Urothelium cell line (cell line): ENCODE results near the gene PELI2.

Source experiments
- DNase-seq: peaks from one replicate; pipeline ENCODE4 v3.0.0; 2011; ENCODE audit warnings: low spot score, mixed read lengths
- FAIRE-seq: peaks from 2 replicates; lab custom pipeline; 2011; peaks lifted over from hg19 to GRCh38; lab: Jason Lieb, UNC

PELI2 gene

DNA sequence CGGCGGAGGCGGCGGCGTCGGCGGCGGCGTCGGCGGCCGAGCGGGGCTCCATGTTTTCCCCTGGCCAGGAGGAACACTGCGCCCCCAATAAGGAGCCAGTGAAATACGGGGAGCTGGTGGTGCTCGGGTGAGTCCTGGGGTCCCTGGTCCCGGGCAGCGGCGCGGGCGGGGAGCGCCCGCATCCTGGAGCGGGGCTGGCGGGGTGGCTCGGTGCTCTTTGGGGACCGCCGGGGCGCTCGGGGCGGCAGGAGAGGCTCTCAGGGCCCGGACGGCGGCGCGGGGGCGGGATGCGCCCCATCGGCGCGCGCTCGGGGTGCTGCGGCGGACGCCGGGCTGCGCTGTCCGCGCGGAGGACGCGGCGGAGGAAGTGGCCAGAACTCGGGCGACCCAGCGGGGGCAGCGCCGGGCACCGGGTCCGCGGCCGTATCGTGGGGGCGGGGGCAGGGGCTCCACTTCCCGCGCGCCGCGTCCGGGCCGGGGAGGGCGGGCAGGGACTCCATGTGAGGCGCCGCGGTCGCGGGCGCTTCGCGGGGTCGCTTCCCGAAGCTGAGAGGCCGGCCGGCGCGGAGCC is 485 bp downstream of the PELI2 start:
- no peak for FAIRE-seq
- DNase-seq = peak; percentile 42

GRCh38 chr14:56119201-56119981 is 1.2 kb downstream of the PELI2 start:
- FAIRE-seq = peak; percentile 61
- peak; percentile 65 for DNase-seq

GRCh38 chr14:56120091-56120691 is 2.0 kb downstream of the PELI2 start:
- DNase-seq (no peak), FAIRE-seq (peak; percentile 46)

DNA sequence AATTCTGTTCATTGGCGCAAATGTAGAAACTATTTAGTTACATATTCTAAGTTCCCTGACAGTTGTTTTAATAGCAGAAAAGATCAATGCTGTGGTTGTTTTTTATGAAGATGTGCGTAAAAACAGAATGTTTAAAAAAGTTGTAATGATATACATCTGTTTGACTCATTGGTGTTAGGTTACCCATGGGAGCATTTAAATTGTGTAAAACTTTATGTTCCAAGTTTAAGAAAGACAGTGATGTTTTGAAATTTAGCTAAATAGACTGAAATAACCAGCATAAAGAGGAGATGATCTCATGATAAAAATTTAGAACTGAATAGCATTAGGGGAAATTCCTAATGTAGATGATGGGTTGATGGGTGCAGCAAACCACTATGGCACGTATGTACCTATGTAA is 3.6 kb downstream of the PELI2 start:
- DNase-seq (no peak), FAIRE-seq (no peak)

- DNase-seq (no peak), FAIRE-seq (no peak)
These were observed 4.1 kb downstream of the PELI2 start for GRCh38 chr14:56122301-56122700.

- DNase-seq (no peak), FAIRE-seq (no peak)
These were observed 6.1 kb downstream of the PELI2 start for GRCh38 chr14:56124327-56124726.

DNA sequence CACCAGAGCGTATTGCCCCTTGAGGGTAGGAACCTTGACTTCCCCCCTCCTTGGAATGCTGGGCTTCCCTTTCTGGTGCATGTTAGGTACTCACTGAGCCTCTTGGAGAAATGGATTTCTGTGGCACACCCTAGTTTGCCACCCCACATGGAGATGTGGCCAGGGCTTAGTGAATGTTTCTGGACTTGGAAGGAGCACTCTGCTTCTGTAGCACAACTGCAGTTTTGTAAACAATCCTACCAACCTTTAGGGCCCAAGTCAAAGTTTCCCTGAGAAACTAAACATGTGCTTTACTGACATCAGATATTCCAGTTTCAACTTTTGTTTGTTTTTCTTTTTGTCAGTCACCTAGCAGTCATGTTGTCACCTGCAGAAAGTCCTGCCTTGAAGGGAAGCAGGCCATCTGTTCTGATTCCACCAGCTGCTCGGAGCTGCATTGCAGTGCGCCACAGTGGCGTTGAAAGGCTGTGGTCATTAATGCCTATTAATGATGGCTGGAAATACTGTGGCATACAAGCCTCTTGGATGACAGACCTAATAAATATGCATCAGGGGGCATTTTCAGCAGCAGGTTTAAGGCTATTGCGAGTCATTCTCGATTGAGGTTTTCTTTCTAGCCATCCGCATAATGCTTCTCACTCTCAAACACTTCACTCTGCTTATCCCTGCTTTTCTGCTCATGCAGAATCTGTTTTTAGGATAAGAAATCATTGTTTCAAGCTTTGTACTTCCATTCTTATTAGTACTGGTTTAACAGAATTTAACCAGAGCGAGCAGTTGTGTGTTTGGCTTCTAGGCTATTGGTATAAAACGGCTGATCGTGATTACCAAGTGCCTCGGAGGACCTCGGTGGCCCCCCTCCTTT is 7.8 kb downstream of the PELI2 start:
- peak; percentile 59 for FAIRE-seq
- DNase-seq = no peak

- FAIRE-seq = no peak
- no peak for DNase-seq
These were observed 8.4 kb downstream of the PELI2 start for GRCh38 chr14:56126637-56126913.

GRCh38 chr14:56127156-56127555 is 8.9 kb downstream of the PELI2 start:
- DNase-seq (no peak), FAIRE-seq (no peak)

DNA sequence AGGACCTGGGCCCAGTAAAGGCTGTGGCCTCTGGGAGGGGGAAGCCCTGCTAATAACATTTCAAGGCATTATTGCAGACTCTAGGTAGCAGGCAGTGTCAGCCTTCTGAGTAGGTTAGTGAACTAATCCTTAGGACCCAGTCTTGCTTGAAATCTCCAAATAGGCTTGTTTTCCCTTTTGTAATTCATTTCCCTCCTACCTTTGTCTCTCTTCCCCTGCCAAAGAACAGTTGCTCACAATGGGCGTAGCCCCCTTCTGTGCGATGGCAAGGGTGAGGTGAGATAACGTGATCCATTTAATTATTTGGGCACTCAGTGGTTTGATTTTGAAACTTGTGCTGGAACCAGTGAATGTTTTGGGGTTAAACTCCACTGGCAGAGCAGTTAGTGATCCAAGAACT is 10.9 kb downstream of the PELI2 start:
- DNase-seq (no peak), FAIRE-seq (no peak)

GRCh38 chr14:56129933-56130332 is 11.7 kb downstream of the PELI2 start:
- DNase-seq = no peak
- no peak for FAIRE-seq

DNA sequence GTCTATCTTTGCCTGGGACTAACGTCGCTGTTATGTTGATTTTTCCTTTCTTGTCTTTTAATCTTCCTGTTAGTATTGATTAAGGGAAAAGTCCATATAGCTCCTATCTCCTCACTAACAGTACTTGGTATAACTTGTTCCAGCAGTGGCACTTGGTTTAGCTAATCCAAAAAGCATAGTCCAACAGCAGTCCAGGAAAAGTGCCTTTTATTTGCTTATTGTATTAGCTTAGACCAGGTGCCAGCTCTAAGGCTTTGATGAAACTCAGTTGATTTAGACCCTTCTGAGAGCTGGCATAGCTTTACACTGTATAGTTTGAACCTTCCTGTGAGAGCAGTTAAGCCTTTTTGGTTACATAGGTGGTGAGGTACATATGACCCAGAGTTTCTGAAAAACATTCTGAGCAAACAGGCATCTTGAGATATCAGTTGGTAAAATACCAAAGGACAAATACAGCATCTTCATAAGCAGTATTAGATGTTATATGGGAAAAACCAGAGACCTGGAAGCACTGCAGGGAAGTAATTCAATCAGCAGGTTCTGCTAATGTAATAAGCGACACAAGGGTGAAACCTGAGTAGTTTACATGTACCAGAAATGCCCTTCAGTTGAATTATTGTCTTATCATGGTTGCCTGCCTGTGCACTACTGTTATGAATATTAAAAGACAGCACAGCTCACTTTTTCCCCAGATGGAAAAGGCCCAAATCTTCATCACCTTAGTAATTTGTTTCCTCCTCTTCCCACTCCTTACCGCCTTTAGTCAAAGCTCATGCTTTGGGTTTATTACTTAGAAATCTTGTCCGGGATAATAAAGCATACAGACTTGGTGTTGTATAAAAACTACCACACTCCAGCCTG is 13.0 kb downstream of the PELI2 start:
- FAIRE-seq = no peak
- no peak for DNase-seq

DNA sequence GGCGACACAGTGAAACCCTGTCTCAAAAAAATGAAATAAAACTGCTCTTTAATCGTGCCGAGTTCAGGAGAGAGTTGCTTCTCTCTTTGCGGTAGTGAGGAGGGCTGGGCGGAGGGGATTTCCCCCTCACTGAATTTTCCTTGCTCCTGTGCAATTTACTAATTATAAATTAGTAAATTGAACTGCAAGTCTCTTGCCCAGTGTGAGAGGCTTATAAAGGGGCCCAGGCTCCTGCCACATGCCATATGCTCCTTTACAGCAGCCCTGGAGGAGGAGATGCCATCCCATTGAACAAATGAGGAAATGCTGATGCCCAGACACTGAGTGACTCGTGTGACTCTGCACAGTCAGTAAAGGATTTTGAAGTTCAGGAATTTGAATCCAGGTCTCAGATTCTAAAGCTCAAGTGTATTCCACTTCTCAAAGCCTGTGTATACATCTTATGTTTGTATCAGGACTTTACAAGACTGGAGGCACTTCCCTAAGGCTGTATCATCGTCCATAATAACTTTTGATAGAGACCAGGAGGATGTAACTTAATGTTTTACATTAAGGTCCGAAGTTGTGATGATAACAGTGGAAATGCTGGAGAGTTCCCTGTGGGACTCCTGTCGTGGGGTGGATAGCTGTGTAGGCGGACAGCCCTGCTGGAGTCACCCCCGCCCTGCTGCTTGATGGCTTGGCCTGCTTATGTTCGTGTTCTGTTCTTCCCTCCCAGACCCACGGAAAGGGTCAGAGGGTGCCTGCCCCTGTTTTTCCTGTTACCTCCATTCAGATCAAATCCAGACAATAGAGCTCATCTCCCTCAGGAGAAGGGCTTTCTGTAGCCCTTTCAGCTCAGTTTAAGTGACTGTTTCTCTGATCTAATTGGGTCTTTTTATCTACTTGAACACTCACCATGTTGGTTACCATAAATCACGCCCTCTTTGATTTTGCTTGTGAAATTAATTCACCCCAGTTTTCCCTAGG is 13.9 kb downstream of the PELI2 start:
- peak; percentile 75 for FAIRE-seq
- DNase-seq = no peak

- FAIRE-seq (no peak), DNase-seq (no peak)
These were observed 15.3 kb downstream of the PELI2 start for GRCh38 chr14:56133547-56133946.

DNA sequence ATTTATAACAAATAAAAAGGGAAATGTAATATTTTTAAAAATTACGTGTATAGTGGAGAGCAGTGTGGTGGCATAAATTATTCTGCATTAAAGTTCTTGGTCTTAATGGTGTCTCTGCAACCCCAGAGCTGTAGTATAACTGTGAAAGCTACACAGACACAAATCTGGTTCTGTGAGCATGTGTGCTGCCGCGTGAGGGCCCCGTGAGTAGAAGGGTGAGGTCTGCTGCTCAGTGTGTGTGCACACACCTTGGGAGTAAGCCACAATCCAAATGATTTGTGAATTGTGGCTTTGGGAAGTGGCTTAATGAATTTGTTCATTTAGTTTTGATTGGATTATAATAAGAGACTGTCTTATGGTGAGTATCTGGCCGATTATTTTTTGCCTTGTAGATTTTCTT is 16.8 kb downstream of the PELI2 start:
- DNase-seq (no peak), FAIRE-seq (peak; percentile 46)

- DNase-seq (no peak), FAIRE-seq (no peak)
These were observed 17.5 kb downstream of the PELI2 start for GRCh38 chr14:56135668-56136067.

DNA sequence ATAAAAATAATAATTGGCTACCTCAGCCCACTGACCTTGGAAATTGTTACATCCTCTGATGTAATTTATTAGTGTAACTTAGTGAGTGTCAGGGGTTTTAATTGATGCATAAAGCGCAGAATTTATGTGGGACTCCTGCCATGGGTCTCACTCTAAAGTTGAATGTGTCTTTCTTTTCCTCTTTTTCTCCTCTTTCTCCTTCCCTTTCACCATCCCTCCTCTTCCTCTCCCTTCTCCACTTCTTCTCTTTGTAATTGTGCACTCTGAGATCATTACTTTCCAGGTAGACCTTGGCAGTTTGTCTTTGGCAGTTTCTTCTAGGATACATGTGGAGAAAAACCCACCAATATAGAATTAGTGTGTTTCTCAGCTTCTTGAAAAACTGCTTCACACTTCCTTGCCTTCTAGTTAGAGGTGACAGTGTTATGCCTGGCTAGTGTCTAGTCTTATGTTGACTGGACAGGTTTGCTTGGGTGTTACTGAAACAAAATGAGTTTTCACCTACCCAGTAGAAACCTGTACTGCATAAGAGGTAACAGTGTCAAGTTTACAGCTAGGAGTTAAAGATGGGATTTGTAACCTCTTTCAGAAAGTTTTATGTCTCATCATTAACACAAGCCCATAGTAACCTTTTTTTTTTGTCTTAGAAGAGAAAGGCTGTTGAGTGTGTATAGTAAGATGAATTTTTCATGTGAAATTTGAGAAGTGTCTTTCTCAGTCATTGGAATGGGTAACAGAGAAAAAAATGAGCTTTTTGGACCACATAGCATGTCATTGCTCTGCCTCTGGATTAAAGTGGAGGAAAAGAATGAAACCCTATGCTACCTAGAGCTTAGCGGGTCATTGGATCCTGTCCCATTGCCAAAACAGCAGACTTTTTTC is 18.6 kb downstream of the PELI2 start:
- FAIRE-seq = no peak
- no peak for DNase-seq

DNA sequence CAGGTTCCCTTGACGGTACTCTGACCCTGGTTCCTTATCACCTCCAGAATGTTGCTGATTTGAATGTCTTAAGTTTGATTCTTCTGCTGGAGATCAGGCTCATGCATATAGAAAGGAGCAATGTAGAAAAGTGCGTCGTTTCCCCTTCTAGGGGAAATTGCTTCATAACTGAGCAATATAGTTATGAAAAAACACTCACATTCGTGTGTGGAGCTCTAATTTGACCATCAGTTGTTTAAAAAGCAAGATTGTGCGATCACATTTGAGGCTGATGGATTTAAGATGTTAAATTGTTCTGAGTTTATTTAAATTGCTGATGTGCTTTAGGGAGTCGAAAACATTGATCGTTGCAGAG is 19.2 kb downstream of the PELI2 start:
- no peak for DNase-seq
- no peak for FAIRE-seq

- DNase-seq = no peak
- peak; percentile 32 for FAIRE-seq
These were observed 19.6 kb downstream of the PELI2 start for GRCh38 chr14:56137849-56138248.
